NCI-H460 (cell line): ENCODE results near the gene RAB11FIP4. TPM values are rescaled to one million over a fixed set of nuclear protein-coding genes. Genes with fewer than 3 reads are reported as not detected.

ENCODE experiments used
- DNase-seq: peaks from one replicate; pipeline ENCODE4 v3.0.0-alpha.2; 2016; ENCODE audit warnings: low read depth; ENCODE audit errors: extremely low read depth
- total RNA-seq: library from RNA; depleted of rRNA; stranded (reverse); fragments of >200 nt; shearing (Covaris generic); gene quantifications from 2 replicates; pipeline ENCODE4 v1.2.3, GENCODE V29; 2014

The RAB11FIP4 gene
- total RNA-seq, 1 experiment from 2014 or later: 0.97 TPM

GRCh38 chr17:31494259-31495021 lies 103.0 kb downstream of the RAB11FIP4 start:
- DNase-seq: no peak

GRCh38 chr17:31495022-31495885 lies 103.8 kb downstream of the RAB11FIP4 start:
- no peak for DNase-seq

GRCh38 chr17:31496097-31496496 lies 104.6 kb downstream of the RAB11FIP4 start:
- no peak for DNase-seq

- DNase-seq: no peak
Observed at GRCh38 chr17:31496601-31497000, 105.1 kb downstream of the RAB11FIP4 start.

- no peak for DNase-seq
Observed at GRCh38 chr17:31497431-31497830, 106.0 kb downstream of the RAB11FIP4 start.

GRCh38 chr17:31497994-31498826 lies 106.7 kb downstream of the RAB11FIP4 start:
- no peak for DNase-seq

GRCh38 chr17:31499771-31500554 lies 108.5 kb downstream of the RAB11FIP4 start:
- no peak for DNase-seq

- DNase-seq: no peak
Observed at GRCh38 chr17:31506517-31506916, 115.0 kb downstream of the RAB11FIP4 start.

- DNase-seq: no peak
Observed at GRCh38 chr17:31508288-31509094, 117.0 kb downstream of the RAB11FIP4 start.

GRCh38 chr17:31509095-31509804 lies 117.8 kb downstream of the RAB11FIP4 start:
- no peak for DNase-seq

GRCh38 chr17:31509805-31510177 lies 118.3 kb downstream of the RAB11FIP4 start:
- no peak for DNase-seq

- no peak for DNase-seq
Observed at GRCh38 chr17:31510308-31511194, 119.1 kb downstream of the RAB11FIP4 start.

- no peak for DNase-seq
Observed at GRCh38 chr17:31511195-31511578, 119.7 kb downstream of the RAB11FIP4 start.

- DNase-seq: no peak
Observed at GRCh38 chr17:31511580-31511979, 120.1 kb downstream of the RAB11FIP4 start.

GRCh38 chr17:31512104-31512740 lies 120.7 kb downstream of the RAB11FIP4 start:
- no peak for DNase-seq

GRCh38 chr17:31512796-31513195 lies 121.3 kb downstream of the RAB11FIP4 start:
- no peak for DNase-seq

GRCh38 chr17:31513731-31514427 lies 122.4 kb downstream of the RAB11FIP4 start:
- DNase-seq: no peak
